ENCODE data around the gene CORO2B. TPM values are rescaled to one million over a fixed set of nuclear protein-coding genes. Genes with fewer than 3 reads are reported as not detected.
A peak's percentile ranks its signal among the peaks of the same experiment; 100 is the strongest.

Gene CORO2B
- total and polyA plus RNA-seq, 9 of the 15 experiments (the other 6 are each of a cell fraction or from before 2014, with no cell fraction given), result not detected

DNA sequence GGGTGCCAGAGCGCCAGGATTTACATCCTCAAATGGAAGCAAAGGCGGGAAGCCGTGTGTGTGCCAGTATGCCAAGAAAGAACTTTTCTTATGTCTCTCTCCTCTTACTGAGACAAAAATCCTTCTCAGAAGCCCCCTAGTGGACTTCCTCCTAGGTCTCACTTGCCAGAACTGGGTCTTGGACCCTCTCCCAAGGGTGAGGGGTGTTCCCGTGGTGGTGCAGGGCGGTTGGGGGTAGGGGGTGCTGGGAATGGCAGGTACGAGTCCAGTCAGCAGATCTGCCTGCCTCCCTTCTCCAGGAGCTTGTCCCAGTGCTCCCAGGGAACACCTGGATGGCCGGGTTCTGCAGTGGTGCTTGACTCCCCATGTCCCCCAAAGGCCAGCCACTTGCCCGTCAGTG, 52.0 kb downstream of the CORO2B start:
- BruUV-seq (replicated peaks), result no TSS peak
- ATAC-seq, result no peak
- H3K27ac ChIP-seq (ENCODE audit: extremely low read depth, low read depth, low read length), result no peak overlapping the region
- H2AFZ ChIP-seq (ENCODE audit: low read depth, low read length), result no peak overlapping the region
- in situ Hi-C loops (cut with MboI) (no loop called here), intact Hi-C loops (cut with micrococcal nuclease) (no loop called here)
- WGBS (ENCODE audit: insufficient coverage, low coverage, missing lambda C conversion rate), result 2% methylated on average over 7 of the region's 8 CpGs
- H3K9me3 ChIP-seq (replicated peaks; ENCODE audit: control insufficient read depth, insufficient read depth, low read depth, low read length), result no peaks in the 10 kb centered on the region
- H3K4me3 ChIP-seq, result no peak overlapping the region
- no peak overlapping the region for H3K4me2 ChIP-seq (ENCODE audit: insufficient read depth, low read length)
- no peaks in the 10 kb centered on the region for H3K36me3 ChIP-seq (ENCODE audit: control insufficient read depth, insufficient read depth, low read length)
- no peaks in the 10 kb centered on the region for H3K79me2 ChIP-seq (ENCODE audit: control insufficient read depth, insufficient read depth, low read length)
- no peak overlapping the region for H3K9ac ChIP-seq (ENCODE audit: insufficient read depth in 1 of 2, low read depth in 2 of 2, low read length in 2 of 2)
- ChIA-PET POLR2A (interaction anchor here (0.6 kb wide), 1 partner anchor 33 kb away, joined by 3 read pairs; no protein-coding TSS in a partner anchor), CTCF (ENCODE audit: low intra/inter-chr PET ratio) (no interaction called here)
- TF ChIP-seq, protein P1, sequence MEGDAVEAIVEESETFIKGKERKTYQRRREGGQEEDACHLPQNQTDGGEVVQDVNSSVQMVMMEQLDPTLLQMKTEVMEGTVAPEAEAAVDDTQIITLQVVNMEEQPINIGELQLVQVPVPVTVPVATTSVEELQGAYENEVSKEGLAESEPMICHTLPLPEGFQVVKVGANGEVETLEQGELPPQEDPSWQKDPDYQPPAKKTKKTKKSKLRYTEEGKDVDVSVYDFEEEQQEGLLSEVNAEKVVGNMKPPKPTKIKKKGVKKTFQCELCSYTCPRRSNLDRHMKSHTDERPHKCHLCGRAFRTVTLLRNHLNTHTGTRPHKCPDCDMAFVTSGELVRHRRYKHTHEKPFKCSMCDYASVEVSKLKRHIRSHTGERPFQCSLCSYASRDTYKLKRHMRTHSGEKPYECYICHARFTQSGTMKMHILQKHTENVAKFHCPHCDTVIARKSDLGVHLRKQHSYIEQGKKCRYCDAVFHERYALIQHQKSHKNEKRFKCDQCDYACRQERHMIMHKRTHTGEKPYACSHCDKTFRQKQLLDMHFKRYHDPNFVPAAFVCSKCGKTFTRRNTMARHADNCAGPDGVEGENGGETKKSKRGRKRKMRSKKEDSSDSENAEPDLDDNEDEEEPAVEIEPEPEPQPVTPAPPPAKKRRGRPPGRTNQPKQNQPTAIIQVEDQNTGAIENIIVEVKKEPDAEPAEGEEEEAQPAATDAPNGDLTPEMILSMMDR (IDR thresholded peaks at IDR 0.05 in 2 of 3, conservative IDR thresholded peaks at IDR 0.05 in 1 of 3; ENCODE audit: insufficient read depth in 2 of 3, low read depth in 1 of 3, low read length in 3 of 3), result 0 out of 6 replicates have a peak, but pooled peaks of 1 of the 3 experiments have one; percentile 23
- TF ChIP-seq, protein P2, sequence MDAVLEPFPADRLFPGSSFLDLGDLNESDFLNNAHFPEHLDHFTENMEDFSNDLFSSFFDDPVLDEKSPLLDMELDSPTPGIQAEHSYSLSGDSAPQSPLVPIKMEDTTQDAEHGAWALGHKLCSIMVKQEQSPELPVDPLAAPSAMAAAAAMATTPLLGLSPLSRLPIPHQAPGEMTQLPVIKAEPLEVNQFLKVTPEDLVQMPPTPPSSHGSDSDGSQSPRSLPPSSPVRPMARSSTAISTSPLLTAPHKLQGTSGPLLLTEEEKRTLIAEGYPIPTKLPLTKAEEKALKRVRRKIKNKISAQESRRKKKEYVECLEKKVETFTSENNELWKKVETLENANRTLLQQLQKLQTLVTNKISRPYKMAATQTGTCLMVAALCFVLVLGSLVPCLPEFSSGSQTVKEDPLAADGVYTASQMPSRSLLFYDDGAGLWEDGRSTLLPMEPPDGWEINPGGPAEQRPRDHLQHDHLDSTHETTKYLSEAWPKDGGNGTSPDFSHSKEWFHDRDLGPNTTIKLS (IDR thresholded peaks at IDR 0.05; ENCODE audit: borderline replicate concordance, low read depth), result no peak
- TF ChIP-seq HDAC6 (IDR thresholded peaks at IDR 0.05; ENCODE audit: low read depth, low read length) (no peak), ILK (tag; IDR thresholded peaks at IDR 0.05; ENCODE audit: borderline replicate concordance, low read depth) (no peak)
- no peak for FAIRE-seq
- H3K27me3 ChIP-seq (ENCODE audit: control insufficient read depth in 2 of 2, insufficient read depth in 2 of 2, low read length in 2 of 2), result peaks cover 5 to 73% of the 10 kb centered on the region in 2 experiments
- no peaks in the 10 kb centered on the region for H3K4me1 ChIP-seq (replicated peaks in 1 of 2; ENCODE audit: control insufficient read depth in 2 of 2, insufficient read depth in 2 of 2, low read length in 2 of 2)
- H4K20me1 ChIP-seq (replicated peaks; ENCODE audit: control insufficient read depth, insufficient read depth, low read length), result peaks cover 18% of the 10 kb centered on the region
- H3K9me1 ChIP-seq (ENCODE audit: control insufficient read depth, insufficient read depth, low read length), result no peaks in the 10 kb centered on the region
- no peak for DNase-seq (ENCODE audit: extremely low read depth in 1 of 4, low spot score in 3 of 4)

Measured in K562 (cell line).